ENCODE results near the gene MACROD2.

DNA sequence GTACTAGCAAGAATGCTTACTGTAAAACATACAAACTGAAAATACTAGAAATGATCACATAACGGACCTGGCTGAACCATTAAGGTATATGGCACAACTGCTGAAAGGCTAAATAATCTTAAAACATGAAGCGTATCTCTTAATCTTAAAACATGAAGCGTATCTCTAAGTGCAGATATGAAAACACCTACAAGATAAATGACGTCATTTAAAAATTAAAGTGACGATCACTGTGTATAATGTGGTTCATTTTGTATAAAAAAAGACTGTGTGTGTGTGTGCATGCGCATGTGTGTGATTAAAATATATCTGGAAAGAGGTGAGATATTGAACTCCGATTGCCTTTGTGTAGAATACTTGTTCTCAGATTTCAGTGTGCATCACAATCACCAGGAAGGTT is 1797.5 kb downstream of the MACROD2 start:
- TF ChIP-seq, protein P1, sequence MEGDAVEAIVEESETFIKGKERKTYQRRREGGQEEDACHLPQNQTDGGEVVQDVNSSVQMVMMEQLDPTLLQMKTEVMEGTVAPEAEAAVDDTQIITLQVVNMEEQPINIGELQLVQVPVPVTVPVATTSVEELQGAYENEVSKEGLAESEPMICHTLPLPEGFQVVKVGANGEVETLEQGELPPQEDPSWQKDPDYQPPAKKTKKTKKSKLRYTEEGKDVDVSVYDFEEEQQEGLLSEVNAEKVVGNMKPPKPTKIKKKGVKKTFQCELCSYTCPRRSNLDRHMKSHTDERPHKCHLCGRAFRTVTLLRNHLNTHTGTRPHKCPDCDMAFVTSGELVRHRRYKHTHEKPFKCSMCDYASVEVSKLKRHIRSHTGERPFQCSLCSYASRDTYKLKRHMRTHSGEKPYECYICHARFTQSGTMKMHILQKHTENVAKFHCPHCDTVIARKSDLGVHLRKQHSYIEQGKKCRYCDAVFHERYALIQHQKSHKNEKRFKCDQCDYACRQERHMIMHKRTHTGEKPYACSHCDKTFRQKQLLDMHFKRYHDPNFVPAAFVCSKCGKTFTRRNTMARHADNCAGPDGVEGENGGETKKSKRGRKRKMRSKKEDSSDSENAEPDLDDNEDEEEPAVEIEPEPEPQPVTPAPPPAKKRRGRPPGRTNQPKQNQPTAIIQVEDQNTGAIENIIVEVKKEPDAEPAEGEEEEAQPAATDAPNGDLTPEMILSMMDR (conservative IDR thresholded peaks at IDR 0.05; ENCODE audit: low read depth, low read length) = no peak
- TF ChIP-seq EZH2 (IDR thresholded peaks at IDR 0.05; ENCODE audit: borderline replicate concordance, low read depth, low read length, poor library complexity, severe bottlenecking) = no peak
